Stimulated activated CD8-positive, alpha-beta memory T cell treated with anti-CD3 and anti-CD28 coated beads, Interleukin-4, amount 100 ng/mL, for 4 hours (primary cell): ENCODE measurements around the gene TMEM253.

ENCODE experiments used
- DNase-seq, 2 donors: peaks; one replicate each; pipeline ENCODE4 v3.0.0-alpha.2; 2020; ENCODE audit warnings: low read depth in 2 of 2, low spot score in 1 of 2

Gene TMEM253

GRCh38 chr14:21100931-21101330 lies at the start of gene TMEM253:
TSS of gene TMEM253 (plus strand) at chr14:21101066. CDS start at chr14:21101344, 278 bp downstream.
- no peak for DNase-seq

- no peak for DNase-seq
These were observed 47.4 kb upstream of the TMEM253 start for GRCh38 chr14:21053184-21054122.

- DNase-seq: no peak
These were observed 46.6 kb upstream of the TMEM253 start for GRCh38 chr14:21054123-21054767.

- DNase-seq: no peak
These were observed 46.1 kb upstream of the TMEM253 start for GRCh38 chr14:21054768-21055145.

GRCh38 chr14:21055432-21056117 lies 45.3 kb upstream of the TMEM253 start:
- DNase-seq: no peak

GRCh38 chr14:21056520-21057163 lies 44.2 kb upstream of the TMEM253 start:
- DNase-seq: no peak

GRCh38 chr14:21057803-21058675 lies 42.8 kb upstream of the TMEM253 start, which contains the start of gene RNASE8:
TSS of gene RNASE8 (plus strand) at chr14:21057822. CDS start at chr14:21057893, 71 bp downstream.
- DNase-seq: no peak

- DNase-seq: no peak
These were observed 42.0 kb upstream of the TMEM253 start for GRCh38 chr14:21058903-21059302.

GRCh38 chr14:21059842-21060613 lies 40.8 kb upstream of the TMEM253 start:
- DNase-seq: no peak

GRCh38 chr14:21060614-21061346 lies 40.1 kb upstream of the TMEM253 start:
- DNase-seq: no peak

GRCh38 chr14:21061347-21061668 lies 39.6 kb upstream of the TMEM253 start:
- DNase-seq: no peak

- DNase-seq: no peak
These were observed 37.4 kb upstream of the TMEM253 start for GRCh38 chr14:21063479-21063878.

- no peak for DNase-seq
These were observed 33.9 kb upstream of the TMEM253 start for GRCh38 chr14:21066882-21067502.

GRCh38 chr14:21068521-21069387 lies 32.1 kb upstream of the TMEM253 start:
- DNase-seq: no peak

GRCh38 chr14:21069388-21070082 lies 31.3 kb upstream of the TMEM253 start:
- no peak for DNase-seq

- DNase-seq: no peak
These were observed 30.7 kb upstream of the TMEM253 start, which contains the start of gene ARHGEF40 for GRCh38 chr14:21070083-21070609. TSS of gene ARHGEF40 (plus strand) at chr14:21070304. CDS start at chr14:21070397, 93 bp downstream.
